Neural crest cell (in vitro differentiated cells): ENCODE results near the gene PRPSAP1. TPM values are rescaled to one million over a fixed set of nuclear protein-coding genes. Genes with fewer than 3 reads are reported as not detected.

Experiments
- DNase-seq: peaks from one replicate; pipeline ENCODE4 v3.0.0; 2021; ENCODE audit warnings: low read depth, mixed read lengths, low spot score
- H3K27ac Mint-ChIP-seq: one replicate; pipeline ENCODE4 v1.8.0; 2021; ENCODE audit warnings: mild to moderate bottlenecking, mixed read lengths; ENCODE audit not compliant: unreplicated experiment
- H3K27me3 Mint-ChIP-seq: 2 replicates; pipeline ENCODE4 v1.8.0; 2021; ENCODE audit warnings: low read depth, mild to moderate bottlenecking, mixed read lengths
- H3K36me3 Mint-ChIP-seq: 2 replicates; pipeline ENCODE4 v1.8.0; 2021; ENCODE audit warnings: low read depth, mild to moderate bottlenecking, mixed read lengths
- H3K4me1 Mint-ChIP-seq: 2 replicates; pipeline ENCODE4 v1.8.0; 2021; ENCODE audit warnings: mixed read lengths
- H3K4me3 Mint-ChIP-seq: one replicate; pipeline ENCODE4 v1.8.0; 2021; ENCODE audit warnings: mild to moderate bottlenecking, mixed read lengths
- H3K9me3 Mint-ChIP-seq: 2 replicates; pipeline ENCODE4 v1.8.0; 2021; ENCODE audit warnings: mixed read lengths
- CTCF ChIP-seq: fragments of 200-600 bp; sonication (generic); conservative IDR thresholded peaks from 2 replicates; pipeline ENCODE4 v1.5.0; 2021; ENCODE audit warnings: antibody characterized with exemption, mild to moderate bottlenecking
- total RNA-seq: library from RNA; stranded (reverse); gene quantifications from 2 replicates; pipeline ENCODE4 v1.2.1, GENCODE V29; 2021

The PRPSAP1 gene
- total RNA-seq, 1 donor from 2014 or later, result 73.6 TPM

DNA sequence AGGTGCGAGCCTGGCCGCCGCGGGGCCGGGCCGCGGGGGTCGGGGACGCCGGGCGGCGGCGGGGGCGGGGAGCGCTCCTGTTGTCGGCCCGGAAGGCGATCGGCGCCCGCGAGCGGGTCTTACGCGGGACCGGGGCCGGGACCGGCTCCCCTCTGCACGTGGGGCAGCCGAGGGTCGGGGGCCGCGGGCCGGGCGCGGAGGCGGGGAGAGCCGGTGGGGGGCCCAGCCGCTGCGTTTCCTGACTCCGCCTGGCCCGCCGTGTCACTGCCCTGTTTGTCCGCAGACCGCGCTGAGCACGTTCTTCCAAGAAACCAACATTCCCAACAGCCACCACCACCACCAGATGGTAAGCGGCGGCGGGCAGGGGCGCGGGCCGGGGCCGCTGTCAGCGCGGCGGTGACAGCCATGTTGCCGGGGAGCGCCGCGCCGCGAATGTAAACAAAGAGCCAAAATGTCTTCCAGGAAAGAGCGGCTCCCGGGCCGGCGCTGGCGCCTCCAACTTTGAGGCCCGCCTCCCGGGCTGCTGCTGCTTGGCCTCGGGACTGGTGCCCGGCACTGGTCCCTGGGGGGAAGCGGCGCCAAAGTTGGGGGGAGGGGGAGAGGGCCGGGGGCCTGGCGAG, 88.0 kb downstream of the PRPSAP1 start:
- H3K9me3 Mint-ChIP-seq, result no peaks in the 10 kb centered on the region
- no peaks in the 10 kb centered on the region for H3K36me3 Mint-ChIP-seq
- H3K27ac Mint-ChIP-seq, result no peak overlapping the region
- H3K4me3 Mint-ChIP-seq, result peak overlapping the region; percentile 87
- H3K4me1 Mint-ChIP-seq, result peaks cover 60% of the 10 kb centered on the region
- DNase-seq, result peak; percentile 52
- no peaks in the 10 kb centered on the region for H3K27me3 Mint-ChIP-seq
- TF ChIP-seq CTCF, result no peak

DNA sequence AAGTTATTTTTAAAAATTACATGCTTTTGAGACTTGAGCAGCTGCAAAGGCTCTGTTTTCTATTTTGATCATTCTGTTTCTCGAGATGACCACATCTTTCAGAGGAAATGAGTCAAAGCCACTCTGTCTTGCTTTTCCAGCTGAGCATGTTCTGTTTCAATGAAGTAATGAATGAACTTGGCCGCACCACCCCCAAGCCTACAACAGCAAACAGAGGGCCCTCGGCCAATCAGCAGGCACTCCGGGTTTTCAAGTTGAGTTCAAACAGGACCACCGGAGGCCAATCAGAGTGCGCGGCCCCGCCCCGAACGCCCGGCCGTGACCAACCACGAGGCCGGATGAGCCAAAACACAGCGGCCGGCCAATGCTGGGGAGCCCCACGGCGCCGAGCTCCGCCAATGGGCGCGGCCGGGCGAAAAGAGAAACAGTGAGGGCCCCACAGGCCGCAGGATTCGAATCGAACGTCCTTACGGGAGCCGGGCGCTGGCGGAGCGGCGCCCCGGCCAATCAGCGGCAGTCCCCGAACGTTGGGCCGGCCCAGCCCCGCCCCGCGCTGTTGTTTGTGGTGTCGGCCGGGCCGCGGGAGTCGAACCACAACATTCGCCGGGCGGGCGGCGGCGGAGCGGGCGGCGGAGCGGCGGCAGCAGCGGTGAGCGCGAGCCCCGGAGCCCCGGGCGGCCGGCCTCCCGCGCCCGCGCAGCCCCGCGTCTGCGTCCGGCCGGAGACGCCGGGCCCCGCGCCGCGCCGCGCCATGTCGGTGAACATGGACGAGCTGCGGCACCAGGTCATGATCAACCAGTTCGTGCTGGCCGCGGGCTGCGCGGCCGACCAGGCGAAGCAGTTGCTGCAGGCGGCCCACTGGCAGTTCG, 88.7 kb downstream of the PRPSAP1 start, which contains the start of gene UBALD2:
UBALD2 (plus strand) TSS at position 594 of the 869 bp plus-strand sequence; CDS start at position 752, 158 bp downstream.
- peaks cover 61% of the 10 kb centered on the region for H3K4me1 Mint-ChIP-seq
- no peaks in the 10 kb centered on the region for H3K9me3 Mint-ChIP-seq
- H3K36me3 Mint-ChIP-seq, result no peaks in the 10 kb centered on the region
- peak; percentile 96 for DNase-seq
- H3K27me3 Mint-ChIP-seq, result no peaks in the 10 kb centered on the region
- no peak for TF ChIP-seq CTCF
- peak within 1 kb of the TSS; percentile 88 for H3K4me3 Mint-ChIP-seq
- H3K27ac Mint-ChIP-seq, result peak within 1 kb of the TSS; percentile 81

- Mint-ChIP-seq H3K4me1 (peaks cover 63% of the 10 kb centered on the region), H3K27me3 (no peaks in the 10 kb centered on the region), H3K9me3 (no peaks in the 10 kb centered on the region), H3K36me3 (no peaks in the 10 kb centered on the region), H3K27ac (peak overlapping the region; percentile 60), H3K4me3 (peak overlapping the region; percentile 88)
- no peak for TF ChIP-seq CTCF
- no peak for DNase-seq
Observed at GRCh38 chr17:76264425-76264754, 89.3 kb downstream of the PRPSAP1 start.

DNA sequence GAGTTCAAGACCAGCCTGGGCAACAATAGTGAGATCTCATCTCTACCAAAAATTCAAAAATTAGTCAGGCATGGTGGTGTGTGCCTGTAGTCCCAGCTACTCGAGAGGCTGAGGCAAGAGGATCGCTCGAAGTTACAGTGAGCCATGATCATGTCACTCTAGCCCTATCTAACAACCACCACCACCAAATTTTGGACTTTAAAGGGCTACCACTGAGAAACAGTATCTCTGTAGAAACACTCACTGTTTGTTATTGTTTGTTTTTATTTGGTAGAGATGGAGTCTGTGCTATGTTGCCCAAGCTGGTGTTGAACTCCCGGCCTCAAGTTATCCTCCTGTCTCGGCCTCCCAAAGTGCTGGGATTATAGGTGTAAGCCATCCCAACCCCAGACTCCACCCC, 89.8 kb downstream of the PRPSAP1 start:
- no peak for DNase-seq
- Mint-ChIP-seq H3K9me3 (no peaks in the 10 kb centered on the region), H3K4me1 (peaks cover 61% of the 10 kb centered on the region), H3K4me3 (peak overlapping the region; percentile 28), H3K27me3 (no peaks in the 10 kb centered on the region), H3K27ac (no peak overlapping the region), H3K36me3 (no peaks in the 10 kb centered on the region)
- TF ChIP-seq CTCF, result no peak

DNA sequence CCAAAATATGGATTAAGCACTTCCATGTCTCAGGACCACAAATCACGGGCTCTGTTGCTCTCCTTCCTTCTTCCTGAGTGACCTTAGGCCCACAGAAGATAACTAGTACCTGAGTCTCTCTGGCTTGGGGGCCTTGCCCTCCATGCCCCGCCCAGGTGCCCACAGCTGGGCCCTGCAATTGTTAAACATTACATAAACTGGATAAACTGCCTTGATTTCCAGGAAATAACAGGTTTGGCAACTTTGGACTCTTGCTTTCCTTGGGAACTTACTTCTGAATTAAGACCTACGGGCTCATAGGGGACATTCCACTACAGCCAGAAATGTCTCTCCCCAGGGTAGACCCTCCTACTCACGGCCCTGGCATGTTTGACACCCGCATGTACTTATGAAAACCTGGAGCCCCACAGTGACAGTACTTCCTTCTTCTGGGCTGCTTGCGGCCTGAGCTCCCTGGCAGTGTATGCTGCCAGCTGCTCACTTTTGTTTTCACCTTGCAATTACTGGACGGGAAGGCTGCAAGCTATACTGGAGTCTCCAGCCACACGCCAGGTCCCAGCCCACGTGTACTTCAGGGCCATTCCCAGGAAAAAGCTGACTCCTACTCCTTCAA, 90.9 kb downstream of the PRPSAP1 start:
- TF ChIP-seq CTCF, result no peak
- peaks cover 62% of the 10 kb centered on the region for H3K4me1 Mint-ChIP-seq
- H3K36me3 Mint-ChIP-seq, result no peaks in the 10 kb centered on the region
- H3K9me3 Mint-ChIP-seq, result no peaks in the 10 kb centered on the region
- H3K27me3 Mint-ChIP-seq, result no peaks in the 10 kb centered on the region
- H3K4me3 Mint-ChIP-seq, result peak overlapping the region; percentile 87
- H3K27ac Mint-ChIP-seq, result peak overlapping the region; percentile 96
- DNase-seq, result no peak
